ENCODE data around the gene EDAR.

GRCh38 chr2:108929807-108930425 is 59.1 kb downstream of the EDAR start:
- TF ChIP-seq CTCF (conservative IDR thresholded peaks at IDR 0.05 in 1 of 2, IDR thresholded peaks at IDR 0.05 in 1 of 2; ENCODE audit: low read depth in 1 of 2, low read length in 2 of 2) (no peak), EZH2 (IDR thresholded peaks at IDR 0.05; ENCODE audit: low read length, missing control alignments) (no peak)

Measured in fibroblast of lung (primary cell).